GM23338 (cell line): Measurements from ENCODE around the gene TNRC18. TPM values are rescaled to one million over a fixed set of nuclear protein-coding genes. Genes with fewer than 3 reads are reported as not detected.

ENCODE experiments used
- ATAC-seq: fragments of 200-7000 bp; cut with Tn5 transposase; 3 replicates; pipeline ENCODE4 v1.9.1; 2020
- DNase-seq: peaks from one replicate; pipeline ENCODE4 v3.0.0-alpha.2; 2015; ENCODE audit warnings: low spot score
- H2AFZ ChIP-seq: fragments of 200-600 bp; sonication (generic); 2 replicates; pipeline ENCODE4 v1.8.0; 2016; ENCODE audit warnings: antibody characterized with exemption, mild to moderate bottlenecking, moderate library complexity
- H3F3A ChIP-seq: fragments of 200-600 bp; sonication (generic); replicated peaks from 2 replicates; pipeline ENCODE4 v1.8.0; 2017; ENCODE audit warnings: antibody characterized with exemption, mixed run types, low read depth
- H3K27ac ChIP-seq: fragments of 200-600 bp; sonication (generic); 2 replicates; pipeline ENCODE4 v1.6.1; 2016; ENCODE audit warnings: low read depth
- H3K27me3 ChIP-seq: fragments of 200-600 bp; sonication (generic); 2 replicates; pipeline ENCODE4 v1.8.0; 2016; ENCODE audit warnings: mild to moderate bottlenecking, mixed run types, moderate library complexity; ENCODE audit not compliant: insufficient read depth
- H3K36me3 ChIP-seq: fragments of 200-600 bp; sonication (generic); 2 replicates; pipeline ENCODE4 v1.8.0; 2016; ENCODE audit warnings: mild to moderate bottlenecking; ENCODE audit not compliant: insufficient read depth
- H3K4me1 ChIP-seq: fragments of 200-600 bp; sonication (generic); 2 replicates; pipeline ENCODE4 v1.8.0; 2016; ENCODE audit warnings: mild to moderate bottlenecking, moderate library complexity; ENCODE audit not compliant: insufficient read depth
- H3K4me2 ChIP-seq: fragments of 200-600 bp; sonication (generic); 2 replicates; pipeline ENCODE4 v1.7.1; 2017; ENCODE audit warnings: mixed run types
- H3K4me3 ChIP-seq: fragments of 200-600 bp; sonication (generic); 2 replicates; pipeline ENCODE4 v1.6.1; 2016; ENCODE audit warnings: mixed run types
- H3K79me2 ChIP-seq: fragments of 200-600 bp; sonication (generic); replicated peaks from 2 replicates; pipeline ENCODE4 v1.8.0; 2017; ENCODE audit warnings: mild to moderate bottlenecking; ENCODE audit not compliant: insufficient read depth
- H3K9me2 ChIP-seq: fragments of 200-600 bp; sonication (generic); 2 replicates; pipeline ENCODE4 v1.8.0; 2017; ENCODE audit not compliant: insufficient read depth
- H4K20me1 ChIP-seq: fragments of 200-600 bp; sonication (generic); replicated peaks from 2 replicates; pipeline ENCODE4 v1.8.0; 2017; ENCODE audit warnings: mild to moderate bottlenecking; ENCODE audit not compliant: insufficient read depth
- H3K27ac Mint-ChIP-seq: 2 replicates; pipeline ENCODE4 v1.8.0; 2020; ENCODE audit warnings: inconsistent platforms, mild to moderate bottlenecking, moderate library complexity, mixed read lengths
- H3K27me3 Mint-ChIP-seq: 3 replicates; pipeline ENCODE4 v1.8.0; 2022; ENCODE audit warnings: low read depth, mild to moderate bottlenecking, moderate library complexity, mixed read lengths, inconsistent platforms; ENCODE audit not compliant: insufficient read depth, poor library complexity
- H3K36me3 Mint-ChIP-seq: 3 replicates; pipeline ENCODE4 v1.8.0; 2021; ENCODE audit warnings: low read depth, mild to moderate bottlenecking, inconsistent platforms, moderate library complexity, mixed read lengths
- H3K4me1 Mint-ChIP-seq: 3 replicates; pipeline ENCODE4 v1.8.0; 2020; ENCODE audit warnings: mild to moderate bottlenecking, inconsistent platforms, mixed read lengths
- H3K4me3 Mint-ChIP-seq: 3 replicates; pipeline ENCODE4 v1.8.0; 2021; ENCODE audit warnings: moderate library complexity, mild to moderate bottlenecking, inconsistent platforms, mixed read lengths
- H3K9me3 Mint-ChIP-seq: 3 replicates; pipeline ENCODE4 v1.8.0; 2020; ENCODE audit warnings: moderate library complexity, mild to moderate bottlenecking, inconsistent platforms, mixed read lengths
- EZH2 ChIP-seq: fragments of 200-600 bp; sonication (generic); IDR thresholded peaks from one replicate; pipeline ENCODE4 v1.8.0; 2017; ENCODE audit warnings: antibody characterized with exemption, mild to moderate bottlenecking, low read depth; ENCODE audit not compliant: unreplicated experiment
- NANOG ChIP-seq: IDR thresholded peaks from 2 replicates; pipeline ENCODE4 v1.6.1; 2016; ENCODE audit warnings: antibody characterized with exemption, borderline replicate concordance
- POLR2AphosphoS5 ChIP-seq: IDR thresholded peaks from 2 replicates; pipeline ENCODE4 v1.6.1; 2016; ENCODE audit warnings: antibody characterized with exemption, low read depth
- REST ChIP-seq: IDR thresholded peaks from one replicate; pipeline ENCODE4 v1.6.1; 2018; ENCODE audit warnings: antibody characterized with exemption; ENCODE audit not compliant: unreplicated experiment
- polyA plus RNA-seq: library from polyadenylated mRNA; unstranded; fragments of >200 nt; fragmentation: Nextera tagmentation; extraction: Ambion mirVana; gene quantifications from 2 replicates; pipeline ENCODE4 v1.2.1, GENCODE V29; 2016
- total RNA-seq: library from RNA; depleted of rRNA; stranded (reverse); fragments of >200 nt; shearing (Covaris generic); gene quantifications from 2 replicates; pipeline ENCODE4 v1.2.3, GENCODE V29; 2014
- TF ChIP-seq, protein P1 (sequence below): fragments of 250-450 bp; sonication (Bioruptor Pico); IDR thresholded peaks from 2 replicates; pipeline ENCODE4 v1.5.0; 2020; ENCODE audit warnings: mild to moderate bottlenecking, moderate library complexity

TNRC18 gene
- total and polyA plus RNA-seq, 2 experiments from 2014 or later: 2.1 to 17.5 TPM

DNA sequence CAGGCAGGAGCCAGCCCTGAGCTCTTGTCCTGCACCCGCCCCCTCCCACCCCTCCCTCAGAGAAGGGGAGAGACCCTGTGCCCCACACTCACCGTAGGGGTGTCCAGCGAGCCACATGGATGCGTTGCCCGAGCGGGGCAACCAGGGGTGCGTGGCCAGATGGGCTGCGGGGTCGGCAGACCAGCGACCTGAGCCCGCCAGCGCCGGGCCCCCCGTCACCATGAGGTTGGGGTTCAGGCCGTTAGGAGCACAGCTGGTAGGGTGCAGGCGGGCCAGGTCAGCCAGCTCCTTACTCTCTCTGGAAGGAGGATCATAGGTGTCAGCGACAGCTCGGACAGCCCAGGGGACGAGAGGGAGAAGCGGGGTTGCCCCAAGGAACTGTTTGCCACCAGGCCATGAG is 46.4 kb downstream of the TNRC18 start:
- no peak overlapping the region for H3K4me3 Mint-ChIP-seq
- no peaks in the 10 kb centered on the region for H4K20me1 ChIP-seq
- no peaks in the 10 kb centered on the region for H3K27me3 ChIP-seq
- no peak for ATAC-seq
- no peak overlapping the region for H3K27ac Mint-ChIP-seq
- H3K36me3 Mint-ChIP-seq: no peaks in the 10 kb centered on the region
- no peak overlapping the region for H3K4me2 ChIP-seq
- H3K36me3 ChIP-seq: no peaks in the 10 kb centered on the region
- peaks cover 2% of the 10 kb centered on the region; the same call in 1 of the 3 replicates for H3K4me1 Mint-ChIP-seq
- no peaks in the 10 kb centered on the region for H3F3A ChIP-seq
- H3K9me3 Mint-ChIP-seq: no peaks in the 10 kb centered on the region
- H3K79me2 ChIP-seq: no peaks in the 10 kb centered on the region
- H3K4me1 ChIP-seq: peaks cover 2% of the 10 kb centered on the region; the same call in 1 of the 2 replicates
- DNase-seq: no peak
- H3K9me2 ChIP-seq: no peaks in the 10 kb centered on the region
- no peak overlapping the region for H3K4me3 ChIP-seq
- no peak for TF ChIP-seq POLR2AphosphoS5
- no peak for TF ChIP-seq EZH2
- no peak for TF ChIP-seq REST
- TF ChIP-seq, protein P1, sequence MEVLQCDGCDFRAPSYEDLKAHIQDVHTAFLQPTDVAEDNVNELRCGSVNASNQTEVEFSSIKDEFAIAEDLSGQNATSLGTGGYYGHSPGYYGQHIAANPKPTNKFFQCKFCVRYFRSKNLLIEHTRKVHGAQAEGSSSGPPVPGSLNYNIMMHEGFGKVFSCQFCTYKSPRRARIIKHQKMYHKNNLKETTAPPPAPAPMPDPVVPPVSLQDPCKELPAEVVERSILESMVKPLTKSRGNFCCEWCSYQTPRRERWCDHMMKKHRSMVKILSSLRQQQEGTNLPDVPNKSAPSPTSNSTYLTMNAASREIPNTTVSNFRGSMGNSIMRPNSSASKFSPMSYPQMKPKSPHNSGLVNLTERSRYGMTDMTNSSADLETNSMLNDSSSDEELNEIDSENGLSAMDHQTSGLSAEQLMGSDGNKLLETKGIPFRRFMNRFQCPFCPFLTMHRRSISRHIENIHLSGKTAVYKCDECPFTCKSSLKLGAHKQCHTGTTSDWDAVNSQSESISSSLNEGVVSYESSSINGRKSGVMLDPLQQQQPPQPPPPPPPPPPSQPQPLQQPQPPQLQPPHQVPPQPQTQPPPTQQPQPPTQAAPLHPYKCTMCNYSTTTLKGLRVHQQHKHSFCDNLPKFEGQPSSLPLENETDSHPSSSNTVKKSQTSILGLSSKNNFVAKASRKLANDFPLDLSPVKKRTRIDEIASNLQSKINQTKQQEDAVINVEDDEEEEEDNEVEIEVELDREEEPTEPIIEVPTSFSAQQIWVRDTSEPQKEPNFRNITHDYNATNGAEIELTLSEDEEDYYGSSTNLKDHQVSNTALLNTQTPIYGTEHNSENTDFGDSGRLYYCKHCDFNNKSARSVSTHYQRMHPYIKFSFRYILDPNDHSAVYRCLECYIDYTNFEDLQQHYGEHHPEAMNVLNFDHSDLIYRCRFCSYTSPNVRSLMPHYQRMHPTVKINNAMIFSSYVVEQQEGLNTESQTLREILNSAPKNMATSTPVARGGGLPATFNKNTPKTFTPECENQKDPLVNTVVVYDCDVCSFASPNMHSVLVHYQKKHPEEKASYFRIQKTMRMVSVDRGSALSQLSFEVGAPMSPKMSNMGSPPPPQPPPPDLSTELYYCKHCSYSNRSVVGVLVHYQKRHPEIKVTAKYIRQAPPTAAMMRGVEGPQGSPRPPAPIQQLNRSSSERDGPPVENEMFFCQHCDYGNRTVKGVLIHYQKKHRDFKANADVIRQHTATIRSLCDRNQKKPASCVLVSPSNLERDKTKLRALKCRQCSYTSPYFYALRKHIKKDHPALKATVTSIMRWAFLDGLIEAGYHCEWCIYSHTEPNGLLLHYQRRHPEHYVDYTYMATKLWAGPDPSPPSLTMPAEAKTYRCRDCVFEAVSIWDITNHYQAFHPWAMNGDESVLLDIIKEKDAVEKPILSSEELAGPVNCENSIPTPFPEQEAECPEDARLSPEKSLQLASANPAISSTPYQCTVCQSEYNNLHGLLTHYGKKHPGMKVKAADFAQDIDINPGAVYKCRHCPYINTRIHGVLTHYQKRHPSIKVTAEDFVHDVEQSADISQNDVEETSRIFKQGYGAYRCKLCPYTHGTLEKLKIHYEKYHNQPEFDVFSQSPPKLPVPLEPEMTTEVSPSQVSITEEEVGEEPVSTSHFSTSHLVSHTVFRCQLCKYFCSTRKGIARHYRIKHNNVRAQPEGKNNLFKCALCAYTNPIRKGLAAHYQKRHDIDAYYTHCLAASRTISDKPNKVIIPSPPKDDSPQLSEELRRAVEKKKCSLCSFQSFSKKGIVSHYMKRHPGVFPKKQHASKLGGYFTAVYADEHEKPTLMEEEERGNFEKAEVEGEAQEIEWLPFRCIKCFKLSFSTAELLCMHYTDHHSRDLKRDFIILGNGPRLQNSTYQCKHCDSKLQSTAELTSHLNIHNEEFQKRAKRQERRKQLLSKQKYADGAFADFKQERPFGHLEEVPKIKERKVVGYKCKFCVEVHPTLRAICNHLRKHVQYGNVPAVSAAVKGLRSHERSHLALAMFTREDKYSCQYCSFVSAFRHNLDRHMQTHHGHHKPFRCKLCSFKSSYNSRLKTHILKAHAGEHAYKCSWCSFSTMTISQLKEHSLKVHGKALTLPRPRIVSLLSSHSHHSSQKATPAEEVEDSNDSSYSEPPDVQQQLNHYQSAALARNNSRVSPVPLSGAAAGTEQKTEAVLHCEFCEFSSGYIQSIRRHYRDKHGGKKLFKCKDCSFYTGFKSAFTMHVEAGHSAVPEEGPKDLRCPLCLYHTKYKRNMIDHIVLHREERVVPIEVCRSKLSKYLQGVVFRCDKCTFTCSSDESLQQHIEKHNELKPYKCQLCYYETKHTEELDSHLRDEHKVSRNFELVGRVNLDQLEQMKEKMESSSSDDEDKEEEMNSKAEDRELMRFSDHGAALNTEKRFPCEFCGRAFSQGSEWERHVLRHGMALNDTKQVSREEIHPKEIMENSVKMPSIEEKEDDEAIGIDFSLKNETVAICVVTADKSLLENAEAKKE (CRISPR knock-in tag): no peak
- no peak for TF ChIP-seq NANOG
- peaks cover 14% of the 10 kb centered on the region for H3K27me3 Mint-ChIP-seq
- H2AFZ ChIP-seq: no peak overlapping the region
- H3K27ac ChIP-seq: no peak overlapping the region
